Lung (tissue), 12 donors: Measurements from ENCODE around the gene GPR152. TPM values are rescaled to one million over a fixed set of nuclear protein-coding genes. Genes with fewer than 3 reads are reported as not detected.

Experiments used
- ATAC-seq: fragments of 200-7000 bp; cut with Tn5 transposase; one replicate; pipeline ENCODE4 v1.9.1; 2020; ENCODE audit warnings: moderate number of reproducible peaks; ENCODE audit not compliant: insufficient read depth, low FRiP score
- DNase-seq, 3 donors: peaks; one replicate each; pipeline ENCODE4 v3.0.0-alpha.2; 2013 to 2017
- H3K27ac ChIP-seq, 2 donors: one replicate each; pipeline ENCODE4 v1.5.1; 2013; ENCODE audit warnings: mild to moderate bottlenecking in 2 of 2, moderate library complexity in 2 of 2, control low read depth in 1 of 2, inconsistent platforms in 1 of 2, low read depth in 1 of 2, low read length in 1 of 2
- H3K27me3 ChIP-seq, 3 donors: one replicate each; pipeline ENCODE4 v1.5.1; 2013; ENCODE audit warnings: low read length in 2 of 3; ENCODE audit not compliant: control insufficient read depth in 3 of 3, insufficient read depth in 3 of 3
- H3K36me3 ChIP-seq, 4 donors: one replicate each; pipeline ENCODE4 v1.5.1; 2013; ENCODE audit warnings: low read length in 4 of 4, mild to moderate bottlenecking in 1 of 4, moderate library complexity in 1 of 4; ENCODE audit not compliant: control insufficient read depth in 4 of 4, insufficient read depth in 4 of 4
- H3K4me1 ChIP-seq, 5 donors: one replicate each; pipeline ENCODE4 v1.5.1; 2013; ENCODE audit warnings: low read length in 5 of 5, mild to moderate bottlenecking in 2 of 5, moderate library complexity in 1 of 5; ENCODE audit not compliant: control insufficient read depth in 5 of 5, insufficient read depth in 5 of 5
- H3K4me3 ChIP-seq: one replicate; pipeline ENCODE4 v1.5.1; 2013; ENCODE audit warnings: mild to moderate bottlenecking, control low read depth, moderate library complexity
- H3K9ac ChIP-seq, 2 donors: one replicate each; pipeline ENCODE4 v1.5.1; 2013; ENCODE audit warnings: low read length in 2 of 2, control low read depth in 1 of 2; ENCODE audit not compliant: insufficient read depth in 1 of 2
- H3K9me3 ChIP-seq, 4 donors: one replicate each; pipeline ENCODE4 v1.5.1; 2013; ENCODE audit warnings: low read length in 3 of 4, mild to moderate bottlenecking in 1 of 4, moderate library complexity in 1 of 4; ENCODE audit not compliant: control insufficient read depth in 4 of 4, insufficient read depth in 3 of 4
- WGBS, 2 donors: extraction: QIAGEN DNeasy Blood & Tissue Kit; methylation state at CpG; one replicate each; pipeline ENCODE4 v1.1.7; 2013; 5-methylcytosine and 5-hydroxymethylcytosine counted together
- polyA plus RNA-seq, 2 donors: library from polyadenylated mRNA; stranded (reverse); fragments of 200-250 nt; gene quantifications; one replicate each; pipeline ENCODE4 v1.2.1, GENCODE V29; 2013
- total RNA-seq, 2 donors: library from RNA; depleted of rRNA in 1 of 2; stranded (reverse); fragments of >200 nt in 1 of 2; gene quantifications; one replicate each; pipeline ENCODE4 v1.2.1, GENCODE V29; 2014 to 2021
- TF ChIP-seq, protein P1 (sequence below): IDR thresholded peaks from 2 replicates; pipeline ENCODE4 v1.5.1; 2012; ENCODE audit warnings: mild to moderate bottlenecking; ENCODE audit errors: control extremely low read depth, extremely low read depth
- donor health status: control.
- donor health status: control.
- donor health status: Bipolar disorder and iron deficiency.
- donor health status: healthy.
- donor health status: DM: yes; HTN: yes; CAD: no.

GPR152 gene
- total and polyA plus RNA-seq, 4 donors: 0.06 TPM; not detected in 3

DNA sequence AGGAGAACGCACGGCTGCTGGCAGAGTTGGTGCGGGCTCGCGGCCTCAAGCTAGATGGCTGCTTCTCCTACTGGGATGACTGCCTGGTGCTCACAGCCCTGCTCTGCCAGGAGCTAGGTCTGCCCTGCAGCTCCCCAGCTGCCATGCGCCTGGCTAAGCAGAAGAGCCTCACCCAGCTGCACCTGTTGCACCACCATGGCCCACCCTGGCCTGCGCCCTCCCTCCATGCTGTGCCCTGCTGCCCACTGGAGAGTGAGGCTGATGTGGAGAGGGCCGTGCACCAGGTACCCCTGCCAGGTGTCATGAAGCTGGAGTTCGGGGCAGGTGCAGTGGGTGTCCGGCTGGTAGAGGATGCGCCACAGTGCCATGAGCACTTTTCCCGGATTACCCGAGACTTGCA, 29.1 kb downstream of the GPR152 start:
- TF ChIP-seq, protein P1, sequence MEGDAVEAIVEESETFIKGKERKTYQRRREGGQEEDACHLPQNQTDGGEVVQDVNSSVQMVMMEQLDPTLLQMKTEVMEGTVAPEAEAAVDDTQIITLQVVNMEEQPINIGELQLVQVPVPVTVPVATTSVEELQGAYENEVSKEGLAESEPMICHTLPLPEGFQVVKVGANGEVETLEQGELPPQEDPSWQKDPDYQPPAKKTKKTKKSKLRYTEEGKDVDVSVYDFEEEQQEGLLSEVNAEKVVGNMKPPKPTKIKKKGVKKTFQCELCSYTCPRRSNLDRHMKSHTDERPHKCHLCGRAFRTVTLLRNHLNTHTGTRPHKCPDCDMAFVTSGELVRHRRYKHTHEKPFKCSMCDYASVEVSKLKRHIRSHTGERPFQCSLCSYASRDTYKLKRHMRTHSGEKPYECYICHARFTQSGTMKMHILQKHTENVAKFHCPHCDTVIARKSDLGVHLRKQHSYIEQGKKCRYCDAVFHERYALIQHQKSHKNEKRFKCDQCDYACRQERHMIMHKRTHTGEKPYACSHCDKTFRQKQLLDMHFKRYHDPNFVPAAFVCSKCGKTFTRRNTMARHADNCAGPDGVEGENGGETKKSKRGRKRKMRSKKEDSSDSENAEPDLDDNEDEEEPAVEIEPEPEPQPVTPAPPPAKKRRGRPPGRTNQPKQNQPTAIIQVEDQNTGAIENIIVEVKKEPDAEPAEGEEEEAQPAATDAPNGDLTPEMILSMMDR: no peak
- Histone ChIP-seq H3K4me3 (no peak overlapping the region), H3K36me3 (no peaks in the 10 kb centered on the region), H3K27me3 (no peaks in the 10 kb centered on the region), H3K9me3 (no peaks in the 10 kb centered on the region), H3K27ac (no peak overlapping the region), H3K9ac (no peak overlapping the region), H3K4me1 (peaks cover 0 to 24% (median 5%) of the 10 kb centered on the region in 5 donors)
- no peak for ATAC-seq
- no peak for DNase-seq
- WGBS, 2 donors: 96 to 98% methylated on average over 13 of the region's 13 CpGs

DNA sequence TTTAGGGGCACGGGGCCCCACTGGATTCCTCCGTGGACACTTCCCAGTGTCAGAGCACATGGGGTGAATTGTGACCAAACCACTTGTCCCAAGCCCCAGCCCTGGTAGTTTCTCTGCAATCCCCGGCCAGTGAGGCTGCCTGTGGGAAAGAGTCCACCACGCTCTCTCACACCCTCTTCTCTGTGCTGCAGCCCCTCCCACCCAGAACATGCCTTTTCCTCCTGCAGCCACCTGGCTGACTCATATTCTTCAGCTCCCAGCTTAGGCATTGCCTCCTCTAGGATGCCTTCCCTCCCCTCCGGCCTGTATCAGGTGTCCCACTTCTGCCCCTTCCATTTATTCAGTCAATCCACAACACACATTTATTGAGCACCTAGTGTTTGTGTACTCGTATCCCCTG, 29.6 kb downstream of the GPR152 start:
- Histone ChIP-seq H3K9ac (no peak overlapping the region), H3K27me3 (no peaks in the 10 kb centered on the region), H3K4me3 (no peak overlapping the region), H3K36me3 (no peaks in the 10 kb centered on the region), H3K4me1 (peaks cover 0 to 30% (median 5%) of the 10 kb centered on the region in 5 donors), H3K27ac (no peak overlapping the region), H3K9me3 (no peaks in the 10 kb centered on the region)
- ATAC-seq (no peak), DNase-seq (no peak)
- 61 to 65% methylated on average over 6 of the region's 6 CpGs for WGBS, 2 donors
- TF ChIP-seq, protein P1: no peak

DNA sequence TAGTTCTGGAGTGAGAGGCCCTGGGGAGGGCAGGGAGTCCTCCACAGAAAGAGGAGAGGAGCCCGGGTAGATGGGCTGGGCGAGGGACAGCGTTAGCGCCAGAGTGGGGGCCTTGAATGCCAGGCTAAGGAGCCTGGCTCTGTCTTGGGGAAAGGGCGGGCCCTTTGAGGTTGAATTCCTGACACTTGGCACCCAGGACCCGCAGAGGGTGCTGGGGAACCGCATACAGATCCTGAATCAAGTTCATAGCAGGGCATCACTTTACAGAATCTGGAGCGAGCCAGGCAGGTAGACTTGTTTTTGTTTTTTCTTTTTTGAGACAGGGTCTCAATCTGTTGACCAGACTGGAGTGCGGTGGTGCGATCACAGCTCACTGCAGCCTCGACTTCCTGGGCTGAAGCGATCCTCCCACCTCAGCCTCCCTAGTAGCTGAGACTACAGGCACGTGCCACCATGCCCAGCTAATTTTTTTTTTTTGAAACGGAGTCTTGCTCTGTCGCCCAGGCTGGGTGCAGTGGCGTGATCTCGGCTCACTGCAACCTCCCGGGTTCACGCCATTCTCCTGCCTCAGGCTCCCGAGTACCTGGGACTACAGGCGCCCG, 31.0 kb downstream of the GPR152 start:
- no peak for DNase-seq
- TF ChIP-seq, protein P1: no peak
- Histone ChIP-seq H3K9ac (no peak overlapping the region), H3K27me3 (no peaks in the 10 kb centered on the region), H3K36me3 (no peaks in the 10 kb centered on the region), H3K27ac (peak overlapping the region in 1 of 2 donors; percentile 76), H3K4me3 (no peak overlapping the region), H3K9me3 (peaks cover 0 to 2% (median 0%) of the 10 kb centered on the region in 4 donors), H3K4me1 (peaks cover 0 to 37% (median 11%) of the 10 kb centered on the region in 5 donors)
- no peak for ATAC-seq
- WGBS, 2 donors: 72 to 77% methylated on average over 22 of the region's 22 CpGs
